Caco-2 (cell line): ENCODE data around the gene TMEM100. TPM values are rescaled to one million over a fixed set of nuclear protein-coding genes. Genes with fewer than 3 reads are reported as not detected.
"Not testable (repeated sequence)": the region's sequence is repeated elsewhere in the genome, so short reads cannot be mapped to it uniquely, and the experiment has no call there.

Experiments used
- BruUV-seq: library from RNA; stranded (reverse); fragments of 400-500 nt; replicated peaks from 2 replicates; lab custom pipeline; 2021; lab: Mats Ljungman, UMichigan
- CTCF ChIA-PET: fragments of 300-600 bp; sonication (Branson Sonifier 250); formaldehyde crosslinking; loops from one replicate; lab custom pipeline; 2022; ENCODE audit warnings: antibody characterized with exemption; lab: Charles Lee
- POLR2A ChIA-PET: fragments of 300-600 bp; sonication (Branson Sonifier 250); formaldehyde crosslinking; loops from one replicate; lab custom pipeline; 2022; ENCODE audit warnings: antibody characterized with exemption; lab: Charles Lee
- DNase-seq, 2 experiments: peaks; one replicate each; pipeline versions ENCODE4 v3.0.0 to v3.0.0-alpha.2; 2020 to 2022
- H3K27me3 ChIP-seq: replicated peaks from 2 replicates; pipeline ENCODE4 v1.6.0; 2011; ENCODE audit warnings: low read length; ENCODE audit not compliant: control insufficient read depth, insufficient read depth
- H3K36me3 ChIP-seq: 2 replicates; pipeline ENCODE4 v1.5.1; 2011; ENCODE audit warnings: low read length; ENCODE audit not compliant: control insufficient read depth, insufficient read depth
- H3K4me1 ChIP-seq: fragments of 250-450 bp; sonication (Bioruptor Pico); 2 replicates; pipeline ENCODE4 v1.5.1; 2020; ENCODE audit warnings: mild to moderate bottlenecking
- H3K4me3 ChIP-seq: 2 replicates; pipeline ENCODE4 v1.5.1; 2011; ENCODE audit warnings: low read depth, mild to moderate bottlenecking, control low read depth, low read length
- H3K9me3 ChIP-seq: fragments of 250-450 bp; sonication (Bioruptor Pico); 2 replicates; pipeline ENCODE4 v1.5.1; 2020; ENCODE audit warnings: mild to moderate bottlenecking, moderate library complexity
- H3K27ac Mint-ChIP-seq: one replicate; pipeline ENCODE4 v1.8.0; 2022; ENCODE audit warnings: mixed read lengths; ENCODE audit not compliant: unreplicated experiment
- H3K27me3 Mint-ChIP-seq: one replicate; pipeline ENCODE4 v1.8.0; 2022; ENCODE audit warnings: mixed read lengths; ENCODE audit not compliant: insufficient read depth, unreplicated experiment
- H3K36me3 Mint-ChIP-seq: one replicate; pipeline ENCODE4 v1.8.0; 2022; ENCODE audit warnings: mild to moderate bottlenecking, mixed read lengths; ENCODE audit not compliant: insufficient read depth, unreplicated experiment
- H3K4me1 Mint-ChIP-seq: one replicate; pipeline ENCODE4 v1.8.0; 2022; ENCODE audit warnings: low read depth, mixed read lengths; ENCODE audit not compliant: unreplicated experiment
- H3K4me3 Mint-ChIP-seq: one replicate; pipeline ENCODE4 v1.8.0; 2022; ENCODE audit warnings: mild to moderate bottlenecking, moderate library complexity, mixed read lengths; ENCODE audit not compliant: unreplicated experiment
- H3K9me3 Mint-ChIP-seq: one replicate; pipeline ENCODE4 v1.8.0; 2022; ENCODE audit warnings: mixed read lengths; ENCODE audit not compliant: unreplicated experiment
- CTCF ChIP-seq, 2 experiments: fragments of 200-600 bp in 1 of 2; IDR thresholded peaks; 1 replicate in 1 of 2; 2 replicates in 1 of 2; pipeline versions ENCODE4 v1.5.1 to v1.8.0; 2011 to 2022; ENCODE audit warnings: antibody characterized with exemption in 1 of 2, control low read depth in 1 of 2, inconsistent platforms in 1 of 2, low read depth in 1 of 2, low read length in 1 of 2, mild to moderate bottlenecking in 1 of 2, moderate library complexity in 1 of 2; ENCODE audit not compliant: insufficient read depth in 1 of 2, severe bottlenecking in 1 of 2, unreplicated experiment in 1 of 2
- intact Hi-C: fragments of 100-400 bp; cut with micrococcal nuclease; formaldehyde crosslinking; loops from one replicate; pipeline ENCODE4 v1.10.0; 2022; ENCODE audit not compliant: unreplicated experiment
- total RNA-seq: library from RNA; stranded (reverse); gene quantifications from 2 replicates; pipeline ENCODE4 v1.2.3, GENCODE V29; 2022

TMEM100 gene
- total RNA-seq, 1 experiment from 2014 or later = not detected

- BruUV-seq = no TSS peak
- no peaks in the 10 kb centered on the region for H3K9me3 Mint-ChIP-seq
- peaks cover 28% of the 10 kb centered on the region for H3K27me3 Mint-ChIP-seq
- no peak for DNase-seq
- Histone ChIP-seq H3K27me3 (no peaks in the 10 kb centered on the region), H3K4me3 (no peak overlapping the region), H3K4me1 (no peaks in the 10 kb centered on the region), H3K36me3 (no peaks in the 10 kb centered on the region), H3K9me3 (no peaks in the 10 kb centered on the region)
- no peak overlapping the region for H3K4me3 Mint-ChIP-seq
- POLR2A ChIA-PET = no interaction called here
- H3K36me3 Mint-ChIP-seq = no peaks in the 10 kb centered on the region
- no peaks in the 10 kb centered on the region for H3K4me1 Mint-ChIP-seq
- intact Hi-C loops = no loop called here
- no peak overlapping the region for H3K27ac Mint-ChIP-seq
- TF ChIP-seq CTCF (IDR thresholded peaks at IDR 0.05; ENCODE audit: insufficient read depth in 1 of 2, low read depth in 1 of 2, low read length in 1 of 2, severe bottlenecking in 1 of 2, unreplicated experiment in 1 of 2) = no peak
- CTCF ChIA-PET = interaction anchor here (0.8 kb wide), 1 partner anchor 436 kb away, joined by 3 read pairs; no protein-coding TSS in a partner anchor
Measured at GRCh38 chr17:55676274-55676673, 46.4 kb downstream of the TMEM100 start.

- Histone ChIP-seq H3K4me1 (no peaks in the 10 kb centered on the region), H3K36me3 (no peaks in the 10 kb centered on the region), H3K4me3 (no peak overlapping the region), H3K9me3 (no peaks in the 10 kb centered on the region), H3K27me3 (no peaks in the 10 kb centered on the region)
- Mint-ChIP-seq H3K27ac (no peak overlapping the region), H3K36me3 (no peaks in the 10 kb centered on the region), H3K4me1 (no peaks in the 10 kb centered on the region), H3K4me3 (no peak overlapping the region), H3K9me3 (no peaks in the 10 kb centered on the region), H3K27me3 (peaks cover 26% of the 10 kb centered on the region)
- ChIA-PET POLR2A (no interaction called here), CTCF (no interaction called here)
- intact Hi-C loops = no loop called here
- BruUV-seq = no TSS peak
- no peak for DNase-seq
- no peak for TF ChIP-seq CTCF (IDR thresholded peaks at IDR 0.05; ENCODE audit: insufficient read depth in 1 of 2, low read depth in 1 of 2, low read length in 1 of 2, severe bottlenecking in 1 of 2, unreplicated experiment in 1 of 2)
Measured at GRCh38 chr17:55673743-55674506, 48.7 kb downstream of the TMEM100 start.

GRCh38 chr17:55672585-55673501 is 49.8 kb downstream of the TMEM100 start:
- no peaks in the 10 kb centered on the region for H3K36me3 ChIP-seq
- no peak for DNase-seq
- no peaks in the 10 kb centered on the region for H3K4me1 Mint-ChIP-seq
- no peaks in the 10 kb centered on the region for H3K9me3 Mint-ChIP-seq
- no peak overlapping the region for H3K4me3 ChIP-seq
- no peaks in the 10 kb centered on the region for H3K9me3 ChIP-seq
- no peak overlapping the region for H3K4me3 Mint-ChIP-seq
- intact Hi-C loops = no loop called here
- no peak for TF ChIP-seq CTCF (IDR thresholded peaks at IDR 0.05; ENCODE audit: insufficient read depth in 1 of 2, low read depth in 1 of 2, low read length in 1 of 2, severe bottlenecking in 1 of 2, unreplicated experiment in 1 of 2)
- H3K27ac Mint-ChIP-seq = no peak overlapping the region
- ChIA-PET POLR2A (no interaction called here), CTCF (no interaction called here)
- BruUV-seq = no TSS peak
- no peaks in the 10 kb centered on the region for H3K36me3 Mint-ChIP-seq
- no peaks in the 10 kb centered on the region for H3K27me3 ChIP-seq
- peaks cover 19% of the 10 kb centered on the region for H3K27me3 Mint-ChIP-seq
- no peaks in the 10 kb centered on the region for H3K4me1 ChIP-seq

- H3K36me3 Mint-ChIP-seq, H3K4me1 Mint-ChIP-seq, CTCF ChIA-PET, H3K4me3 ChIP-seq, H3K9me3 ChIP-seq, DNase-seq, intact Hi-C loops, BruUV-seq, H3K4me1 ChIP-seq, H3K27ac Mint-ChIP-seq, H3K27me3 ChIP-seq, POLR2A ChIA-PET, H3K4me3 Mint-ChIP-seq, H3K9me3 Mint-ChIP-seq, H3K36me3 ChIP-seq: not testable (repeated sequence)
- H3K27me3 Mint-ChIP-seq = peaks cover 19% of the 10 kb centered on the region
Measured at GRCh38 chr17:55672010-55672409, 50.7 kb downstream of the TMEM100 start.
